Lung (tissue), 12 donors: ENCODE data around the gene ARMS2. TPM values are rescaled to one million over a fixed set of nuclear protein-coding genes. Genes with fewer than 3 reads are reported as not detected.

ENCODE experiments used
- ATAC-seq: fragments of 200-7000 bp; cut with Tn5 transposase; one replicate; pipeline ENCODE4 v1.9.1; 2020; ENCODE audit warnings: moderate number of reproducible peaks; ENCODE audit not compliant: insufficient read depth, low FRiP score
- DNase-seq, 3 donors: peaks; one replicate each; pipeline ENCODE4 v3.0.0-alpha.2; 2013 to 2017
- H3K27ac ChIP-seq, 2 donors: one replicate each; pipeline ENCODE4 v1.5.1; 2013; ENCODE audit warnings: mild to moderate bottlenecking in 2 of 2, moderate library complexity in 2 of 2, control low read depth in 1 of 2, inconsistent platforms in 1 of 2, low read depth in 1 of 2, low read length in 1 of 2
- H3K27me3 ChIP-seq, 3 donors: one replicate each; pipeline ENCODE4 v1.5.1; 2013; ENCODE audit warnings: low read length in 2 of 3; ENCODE audit not compliant: control insufficient read depth in 3 of 3, insufficient read depth in 3 of 3
- H3K36me3 ChIP-seq, 4 donors: one replicate each; pipeline ENCODE4 v1.5.1; 2013; ENCODE audit warnings: low read length in 4 of 4, mild to moderate bottlenecking in 1 of 4, moderate library complexity in 1 of 4; ENCODE audit not compliant: control insufficient read depth in 4 of 4, insufficient read depth in 4 of 4
- H3K4me1 ChIP-seq, 5 donors: one replicate each; pipeline ENCODE4 v1.5.1; 2013; ENCODE audit warnings: low read length in 5 of 5, mild to moderate bottlenecking in 2 of 5, moderate library complexity in 1 of 5; ENCODE audit not compliant: control insufficient read depth in 5 of 5, insufficient read depth in 5 of 5
- H3K4me3 ChIP-seq: one replicate; pipeline ENCODE4 v1.5.1; 2013; ENCODE audit warnings: mild to moderate bottlenecking, control low read depth, moderate library complexity
- H3K9ac ChIP-seq, 2 donors: one replicate each; pipeline ENCODE4 v1.5.1; 2013; ENCODE audit warnings: low read length in 2 of 2, control low read depth in 1 of 2; ENCODE audit not compliant: insufficient read depth in 1 of 2
- H3K9me3 ChIP-seq, 4 donors: one replicate each; pipeline ENCODE4 v1.5.1; 2013; ENCODE audit warnings: low read length in 3 of 4, mild to moderate bottlenecking in 1 of 4, moderate library complexity in 1 of 4; ENCODE audit not compliant: control insufficient read depth in 4 of 4, insufficient read depth in 3 of 4
- WGBS, 2 donors: extraction: QIAGEN DNeasy Blood & Tissue Kit; methylation state at CpG; one replicate each; pipeline ENCODE4 v1.1.7; 2013; 5-methylcytosine and 5-hydroxymethylcytosine counted together
- polyA plus RNA-seq, 2 donors: library from polyadenylated mRNA; stranded (reverse); fragments of 200-250 nt; gene quantifications; one replicate each; pipeline ENCODE4 v1.2.1, GENCODE V29; 2013
- total RNA-seq, 2 donors: library from RNA; depleted of rRNA in 1 of 2; stranded (reverse); fragments of >200 nt in 1 of 2; gene quantifications; one replicate each; pipeline ENCODE4 v1.2.1, GENCODE V29; 2014 to 2021
- TF ChIP-seq, protein P1 (sequence below): IDR thresholded peaks from 2 replicates; pipeline ENCODE4 v1.5.1; 2012; ENCODE audit warnings: mild to moderate bottlenecking; ENCODE audit errors: control extremely low read depth, extremely low read depth
- donor health status: control.
- donor health status: control.
- donor health status: Bipolar disorder and iron deficiency.
- donor health status: healthy.
- donor health status: DM: yes; HTN: yes; CAD: no.

The ARMS2 gene
- total and polyA plus RNA-seq, 4 donors, result not detected

DNA sequence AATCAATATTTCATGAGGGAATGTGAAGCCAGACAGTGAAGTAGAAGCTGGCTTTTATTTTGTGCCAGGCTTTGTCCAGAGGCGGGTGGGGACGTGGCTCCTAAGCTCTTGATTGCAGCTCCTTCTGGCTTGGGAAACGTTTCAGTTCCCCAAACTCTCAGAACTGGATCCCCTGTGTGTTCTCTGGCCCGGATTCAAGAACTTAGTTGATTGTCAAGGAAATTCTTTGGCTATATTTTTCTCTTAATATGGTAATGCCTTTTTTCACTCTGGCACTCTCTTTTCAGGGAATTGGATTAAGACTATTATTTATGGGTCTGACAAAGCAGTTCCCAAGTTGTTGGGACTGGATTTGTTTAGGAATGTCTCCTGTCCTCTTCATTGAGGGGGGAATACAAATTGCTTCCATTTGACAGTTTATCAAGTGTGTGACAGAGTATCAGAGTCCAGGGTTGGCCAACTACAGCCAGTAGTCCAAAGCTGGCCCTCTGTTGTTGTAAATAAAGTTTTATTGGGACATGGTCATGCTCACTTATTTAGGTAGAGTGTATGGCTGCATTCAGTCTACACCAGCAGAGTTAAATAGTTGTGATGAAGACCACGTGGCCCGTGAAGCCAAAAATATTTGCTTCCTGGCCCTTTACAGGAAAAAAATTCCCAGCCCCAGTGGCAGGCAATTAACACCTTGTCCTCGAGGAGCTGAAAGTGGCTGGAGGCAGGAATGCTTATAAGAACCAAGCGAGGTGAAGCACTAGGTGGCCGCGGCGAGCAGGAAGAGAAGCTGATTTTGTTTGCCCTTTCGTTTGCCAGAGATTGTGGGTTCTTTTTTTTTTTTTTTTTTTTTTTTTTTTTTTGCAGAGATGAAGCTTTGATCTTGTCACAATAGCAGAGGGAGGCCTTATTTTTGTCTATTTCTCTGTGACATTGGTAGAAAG lies 41.2 kb downstream of the ARMS2 start:
- Histone ChIP-seq H3K27me3 (no peaks in the 10 kb centered on the region), H3K9me3 (no peaks in the 10 kb centered on the region), H3K9ac (no peak overlapping the region), H3K36me3 (no peaks in the 10 kb centered on the region), H3K4me1 (peaks cover 3 to 22% (median 6%) of the 10 kb centered on the region in 5 donors), H3K27ac (peak overlapping the region in 1 of 2 donors; percentile 6), H3K4me3 (no peak overlapping the region)
- TF ChIP-seq, protein P1, sequence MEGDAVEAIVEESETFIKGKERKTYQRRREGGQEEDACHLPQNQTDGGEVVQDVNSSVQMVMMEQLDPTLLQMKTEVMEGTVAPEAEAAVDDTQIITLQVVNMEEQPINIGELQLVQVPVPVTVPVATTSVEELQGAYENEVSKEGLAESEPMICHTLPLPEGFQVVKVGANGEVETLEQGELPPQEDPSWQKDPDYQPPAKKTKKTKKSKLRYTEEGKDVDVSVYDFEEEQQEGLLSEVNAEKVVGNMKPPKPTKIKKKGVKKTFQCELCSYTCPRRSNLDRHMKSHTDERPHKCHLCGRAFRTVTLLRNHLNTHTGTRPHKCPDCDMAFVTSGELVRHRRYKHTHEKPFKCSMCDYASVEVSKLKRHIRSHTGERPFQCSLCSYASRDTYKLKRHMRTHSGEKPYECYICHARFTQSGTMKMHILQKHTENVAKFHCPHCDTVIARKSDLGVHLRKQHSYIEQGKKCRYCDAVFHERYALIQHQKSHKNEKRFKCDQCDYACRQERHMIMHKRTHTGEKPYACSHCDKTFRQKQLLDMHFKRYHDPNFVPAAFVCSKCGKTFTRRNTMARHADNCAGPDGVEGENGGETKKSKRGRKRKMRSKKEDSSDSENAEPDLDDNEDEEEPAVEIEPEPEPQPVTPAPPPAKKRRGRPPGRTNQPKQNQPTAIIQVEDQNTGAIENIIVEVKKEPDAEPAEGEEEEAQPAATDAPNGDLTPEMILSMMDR, result no peak
- DNase-seq (peak in 2 of 3 donors; percentile 44 to 56), ATAC-seq (no peak)
- WGBS, 2 donors, result 26 to 42% methylated on average over 12 of the region's 12 CpGs

DNA sequence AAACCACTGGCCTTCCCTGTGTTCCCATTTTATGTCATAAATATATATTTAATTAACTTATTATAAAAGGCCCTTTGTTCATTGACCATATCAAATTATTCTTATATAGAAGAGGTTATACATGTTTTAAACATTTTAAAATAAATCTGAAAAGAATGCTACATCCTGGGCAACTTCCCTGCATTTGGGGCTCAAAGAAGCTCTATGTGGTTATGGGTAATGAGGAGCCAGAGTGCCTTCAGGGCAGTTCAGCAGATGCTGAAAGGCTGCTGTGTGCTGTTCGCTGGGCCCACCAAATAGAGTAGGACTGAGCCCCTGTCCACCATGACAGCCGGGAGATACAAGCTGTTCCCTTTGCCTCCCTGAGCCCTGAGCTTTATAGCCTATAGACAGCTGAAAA lies 42.8 kb downstream of the ARMS2 start:
- Histone ChIP-seq H3K9ac (no peak overlapping the region), H3K27me3 (no peaks in the 10 kb centered on the region), H3K4me3 (no peak overlapping the region), H3K9me3 (no peaks in the 10 kb centered on the region), H3K36me3 (no peaks in the 10 kb centered on the region), H3K4me1 (peaks cover 0 to 22% (median 6%) of the 10 kb centered on the region in 5 donors), H3K27ac (no peak overlapping the region)
- no peak for DNase-seq
- no peak for ATAC-seq
- WGBS, 2 donors, result 91 to 97% methylated on average over 2 of the region's 2 CpGs
- TF ChIP-seq, protein P1, result no peak

DNA sequence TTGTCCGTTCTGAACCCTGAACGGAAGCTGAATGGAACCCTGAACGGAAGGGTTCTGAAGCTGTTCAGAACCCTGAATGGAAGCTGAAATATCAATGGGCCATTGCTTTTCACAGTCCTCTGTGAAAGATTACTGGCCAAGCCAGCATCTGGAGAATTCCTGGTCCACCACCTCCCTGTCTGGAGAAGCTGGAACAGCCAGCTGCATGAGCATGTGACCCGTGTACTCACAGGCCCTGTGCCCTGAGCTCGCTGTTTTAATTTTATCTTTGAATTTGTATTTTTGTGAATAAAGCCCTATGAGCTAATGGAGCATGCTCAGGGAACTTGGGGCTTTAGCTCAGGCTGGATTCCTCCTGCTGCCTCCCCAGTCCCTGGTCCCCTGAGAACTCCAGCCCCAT lies 44.1 kb downstream of the ARMS2 start:
- peaks cover 0 to 15% (median 6%) of the 10 kb centered on the region in 5 donors for H3K4me1 ChIP-seq
- no peaks in the 10 kb centered on the region for H3K9me3 ChIP-seq
- DNase-seq (no peak), ATAC-seq (no peak)
- 89 to 94% methylated on average over 5 of the region's 5 CpGs for WGBS, 2 donors
- no peaks in the 10 kb centered on the region for H3K27me3 ChIP-seq
- TF ChIP-seq, protein P1, result no peak
- no peaks in the 10 kb centered on the region for H3K36me3 ChIP-seq
- H3K27ac ChIP-seq, result peak overlapping the region in 1 of 2 donors; percentile 22
- H3K4me3 ChIP-seq, result no peak overlapping the region
- H3K9ac ChIP-seq, result no peak overlapping the region
